Calu3 (cell line): ENCODE results near the gene LBHD1. TPM values are rescaled to one million over a fixed set of nuclear protein-coding genes. Genes with fewer than 3 reads are reported as not detected.

Experiments
- BruUV-seq: library from RNA; stranded (reverse); fragments of 400-500 nt; replicated peaks from 2 replicates; lab custom pipeline; 2021; lab: Mats Ljungman, UMichigan
- CTCF ChIA-PET: fragments of 300-600 bp; sonication (Branson Sonifier 250); formaldehyde crosslinking; loops from one replicate; lab custom pipeline; 2022; ENCODE audit warnings: antibody characterized with exemption; lab: Charles Lee
- DNase-seq: peaks from one replicate; pipeline ENCODE4 v3.0.0; 2022
- H3K27ac Mint-ChIP-seq: one replicate; pipeline ENCODE4 v1.8.0; 2022; ENCODE audit warnings: mixed read lengths; ENCODE audit not compliant: unreplicated experiment
- H3K27me3 Mint-ChIP-seq: one replicate; pipeline ENCODE4 v1.8.0; 2022; ENCODE audit warnings: mixed read lengths; ENCODE audit not compliant: unreplicated experiment
- H3K36me3 Mint-ChIP-seq: one replicate; pipeline ENCODE4 v1.8.0; 2022; ENCODE audit warnings: mild to moderate bottlenecking, moderate library complexity, mixed read lengths; ENCODE audit not compliant: insufficient read depth, unreplicated experiment
- H3K4me1 Mint-ChIP-seq: one replicate; pipeline ENCODE4 v1.8.0; 2022; ENCODE audit warnings: mild to moderate bottlenecking, low read depth, mixed read lengths; ENCODE audit not compliant: unreplicated experiment
- H3K4me3 Mint-ChIP-seq: one replicate; pipeline ENCODE4 v1.8.0; 2022; ENCODE audit warnings: mild to moderate bottlenecking, low read depth, moderate library complexity, mixed read lengths; ENCODE audit not compliant: unreplicated experiment
- H3K9me3 Mint-ChIP-seq: one replicate; pipeline ENCODE4 v1.8.0; 2022; ENCODE audit warnings: low read depth, mixed read lengths; ENCODE audit not compliant: unreplicated experiment
- CTCF ChIP-seq: fragments of 200-600 bp; IDR thresholded peaks from one replicate; pipeline ENCODE4 v1.8.0; 2022; ENCODE audit warnings: antibody characterized with exemption; ENCODE audit not compliant: unreplicated experiment
- intact Hi-C: fragments of 100-400 bp; cut with micrococcal nuclease; formaldehyde crosslinking; loops from one replicate; pipeline ENCODE4 v1.10.0; 2022; ENCODE audit not compliant: unreplicated experiment
- total RNA-seq: library from RNA; stranded (reverse); gene quantifications from 2 replicates; pipeline ENCODE4 v1.2.3, GENCODE V29; 2022

LBHD1 gene
- total RNA-seq, 1 experiment from 2014 or later, result 16.4 TPM

- Mint-ChIP-seq H3K36me3 (peaks cover 55% of the 10 kb centered on the region), H3K4me1 (no peaks in the 10 kb centered on the region), H3K27ac (peak overlapping the region; percentile 91), H3K9me3 (no peaks in the 10 kb centered on the region), H3K27me3 (no peaks in the 10 kb centered on the region), H3K4me3 (peak overlapping the region; percentile 93)
- CTCF ChIA-PET, result interaction anchor here (0.9 to 1.1 kb wide), 3 partner anchors 24 to 54 kb away, joined by 3 to 4 read pairs (median 3); partner anchors contain the start of genes B3GAT3 and TUT1
- BruUV-seq, result no TSS peak
- intact Hi-C loops, result no loop called here
- no peak for DNase-seq
- TF ChIP-seq CTCF, result no peak
Measured at GRCh38 chr11:62645671-62645945, 26.5 kb downstream of the LBHD1 start.

DNA sequence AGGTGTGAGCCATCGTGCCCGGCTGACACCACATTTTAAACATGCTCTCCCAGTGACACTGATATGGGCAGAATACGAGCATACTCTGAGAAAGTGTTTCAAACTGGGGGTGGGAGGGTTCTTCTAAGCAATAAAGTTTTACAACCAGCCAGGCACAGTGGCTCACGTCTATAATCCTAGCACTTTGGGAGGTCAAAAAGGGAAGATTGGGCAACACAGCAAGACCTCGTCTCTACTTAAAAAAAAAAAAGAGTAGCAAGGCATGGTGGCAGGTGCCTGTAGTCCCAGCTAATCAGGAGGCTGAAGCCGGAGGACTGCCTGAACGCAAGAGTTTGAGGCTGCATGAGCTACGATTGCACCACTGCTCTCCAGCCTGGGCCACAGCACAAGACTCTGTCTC, 27.8 kb downstream of the LBHD1 start:
- Mint-ChIP-seq H3K27ac (no peak overlapping the region), H3K9me3 (no peaks in the 10 kb centered on the region), H3K27me3 (no peaks in the 10 kb centered on the region), H3K4me3 (peak overlapping the region; percentile 93), H3K4me1 (no peaks in the 10 kb centered on the region), H3K36me3 (peaks cover 68% of the 10 kb centered on the region)
- intact Hi-C loops, result no loop called here
- no TSS peak for BruUV-seq
- CTCF ChIA-PET, result no interaction called here
- DNase-seq, result no peak
- TF ChIP-seq CTCF, result no peak

DNA sequence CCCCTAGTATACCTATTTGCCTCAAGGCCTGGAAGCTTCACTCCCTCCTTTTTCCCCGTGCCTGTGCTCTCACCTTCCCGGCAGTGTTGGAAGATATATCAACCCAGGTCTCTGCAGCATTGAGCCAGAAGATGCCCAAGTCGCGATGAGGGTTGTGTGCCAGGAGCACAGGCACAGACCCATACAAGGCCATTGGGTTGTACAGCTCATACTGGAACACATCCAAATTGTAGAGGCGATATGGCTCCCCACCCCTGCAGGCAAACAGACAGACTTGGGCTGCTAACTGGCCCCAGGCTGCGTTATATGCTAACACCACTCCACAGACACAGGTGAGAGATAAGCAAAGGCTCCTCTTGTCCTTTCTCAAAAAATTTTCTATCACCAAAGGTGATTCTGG, 39.6 kb downstream of the LBHD1 start:
- CTCF ChIA-PET, result no interaction called here
- Mint-ChIP-seq H3K27me3 (no peaks in the 10 kb centered on the region), H3K27ac (no peak overlapping the region), H3K9me3 (no peaks in the 10 kb centered on the region), H3K4me1 (no peaks in the 10 kb centered on the region), H3K4me3 (no peak overlapping the region), H3K36me3 (peaks cover 85% of the 10 kb centered on the region)
- TF ChIP-seq CTCF, result no peak
- intact Hi-C loops, result no loop called here
- DNase-seq, result no peak
- no TSS peak for BruUV-seq

DNA sequence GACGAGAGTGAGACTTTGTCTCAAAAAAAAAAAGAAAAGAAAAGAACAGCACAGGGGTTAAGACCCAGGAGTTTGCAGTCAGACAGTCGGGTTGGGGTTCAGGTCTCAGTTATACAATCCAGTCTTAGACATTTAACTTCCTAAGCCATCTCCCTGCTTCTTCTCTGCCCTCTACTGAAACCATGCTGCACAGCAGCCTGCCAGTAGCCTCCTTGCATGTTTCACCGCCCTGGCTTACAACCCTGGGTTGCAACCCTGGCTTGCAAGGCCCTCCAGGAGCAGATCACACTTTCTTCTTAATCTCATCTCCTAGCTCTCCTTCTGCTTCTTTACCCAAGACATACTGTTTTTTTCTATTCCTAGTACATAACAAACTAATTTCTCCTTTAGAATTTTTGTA, 44.4 kb downstream of the LBHD1 start:
- H3K4me3 Mint-ChIP-seq, result no peak overlapping the region
- no peak for DNase-seq
- no peaks in the 10 kb centered on the region for H3K9me3 Mint-ChIP-seq
- BruUV-seq, result no TSS peak
- H3K36me3 Mint-ChIP-seq, result peaks cover 85% of the 10 kb centered on the region
- no peaks in the 10 kb centered on the region for H3K27me3 Mint-ChIP-seq
- no peaks in the 10 kb centered on the region for H3K4me1 Mint-ChIP-seq
- TF ChIP-seq CTCF, result no peak
- no peak overlapping the region for H3K27ac Mint-ChIP-seq
- intact Hi-C loops, result no loop called here
- CTCF ChIA-PET, result interaction anchor here (1.4 kb wide), 1 partner anchor 26 kb away, joined by 3 read pairs; the partner anchor contains the start of gene MTA2
